H1 (cell line): ENCODE data around the gene PNISR. TPM values are rescaled to one million over a fixed set of nuclear protein-coding genes. Genes with fewer than 3 reads are reported as not detected.
A peak's percentile ranks its signal among the peaks of the same experiment; 100 is the strongest.

Experiments used
- CTCF ChIA-PET: fragments of 300-600 bp; sonication (Branson Sonifier 250); formaldehyde crosslinking; loops from one replicate; lab custom pipeline; 2021; ENCODE audit not compliant: partially characterized antibody; lab: Charles Lee
- POLR2A ChIA-PET: fragments of 300-600 bp; sonication (Branson Sonifier 250); formaldehyde crosslinking; loops from one replicate; lab custom pipeline; 2021; ENCODE audit warnings: inconsistent platforms; ENCODE audit not compliant: partially characterized antibody; lab: Charles Lee
- DNase-seq, 2 experiments: peaks; one replicate each; pipeline versions ENCODE4 v3.0.0 to v3.0.0-alpha.2; 2010 to 2022; ENCODE audit warnings: low spot score in 2 of 2, low read depth in 1 of 2, mixed read lengths in 1 of 2
- FAIRE-seq: peaks from 2 replicates; lab custom pipeline; 2011; peaks lifted over from hg19 to GRCh38; lab: Jason Lieb, UNC
- H2AFZ ChIP-seq: 2 replicates; pipeline ENCODE4 v1.8.1; 2012; ENCODE audit warnings: low read length, inconsistent platforms
- H2AK5ac ChIP-seq: 2 replicates; pipeline ENCODE4 v1.6.1; 2013; ENCODE audit warnings: low read depth, low read length
- H2BK120ac ChIP-seq: replicated peaks from 2 replicates; pipeline ENCODE3; 2013; ENCODE audit warnings: low read depth, low read length, inconsistent platforms
- H2BK12ac ChIP-seq: 2 replicates; pipeline ENCODE4 v1.6.1; 2013; ENCODE audit warnings: low read depth, low read length
- H2BK15ac ChIP-seq: 2 replicates; pipeline ENCODE4 v1.6.1; 2013; ENCODE audit warnings: low read length
- H2BK20ac ChIP-seq: 2 replicates; pipeline ENCODE4 v1.6.1; 2013; ENCODE audit warnings: low read length
- H2BK5ac ChIP-seq: 2 replicates; pipeline ENCODE4 v1.6.1; 2013; ENCODE audit warnings: low read depth, low read length
- H3K14ac ChIP-seq: 2 replicates; pipeline ENCODE4 v1.6.1; 2013; ENCODE audit warnings: inconsistent platforms; ENCODE audit not compliant: insufficient read length
- H3K18ac ChIP-seq: 2 replicates; pipeline ENCODE4 v1.6.1; 2013; ENCODE audit warnings: low read length; ENCODE audit errors: extremely low read depth
- H3K23ac ChIP-seq: 2 replicates; pipeline ENCODE4 v1.6.1; 2013; ENCODE audit warnings: inconsistent platforms; ENCODE audit not compliant: insufficient read length
- H3K23me2 ChIP-seq: 2 replicates; pipeline ENCODE4 v1.6.1; 2013; ENCODE audit warnings: low read depth, low read length
- H3K27ac ChIP-seq: 2 replicates; pipeline ENCODE4 v1.6.1; 2011; ENCODE audit warnings: low read depth, low read length, inconsistent platforms
- H3K27me3 ChIP-seq, 4 experiments: replicated peaks in 1 of 4; 1 replicate in 1 of 4; 2 replicates in 3 of 4; pipeline versions ENCODE4 v1.6.1 to v1.8.1; 2011 to 2013; ENCODE audit warnings: low read length in 3 of 4, mild to moderate bottlenecking in 3 of 4, inconsistent platforms in 2 of 4, mixed read lengths in 2 of 4, moderate library complexity in 1 of 4; ENCODE audit not compliant: control insufficient read depth in 3 of 4, insufficient read depth in 3 of 4; ENCODE audit errors: extremely low read depth in 1 of 4
- H3K36me3 ChIP-seq, 4 experiments: 2 replicates each; pipeline versions ENCODE4 v1.6.1 to v1.8.1; 2011 to 2013; ENCODE audit warnings: mild to moderate bottlenecking in 4 of 4, low read length in 3 of 4, moderate library complexity in 2 of 4, control low read depth in 1 of 4, inconsistent platforms in 1 of 4; ENCODE audit not compliant: insufficient read depth in 4 of 4, control insufficient read depth in 2 of 4
- H3K4ac ChIP-seq: replicated peaks from 2 replicates; pipeline ENCODE3; 2013; ENCODE audit warnings: low read length, low read depth, mixed read lengths, inconsistent platforms; ENCODE audit not compliant: insufficient read length
- H3K4me1 ChIP-seq, 4 experiments: replicated peaks in 1 of 4; 1 replicate in 1 of 4; 2 replicates in 3 of 4; pipeline versions ENCODE4 v1.6.1 to v1.8.1; 2011 to 2013; ENCODE audit warnings: low read length in 3 of 4, inconsistent platforms in 2 of 4, mixed read lengths in 1 of 4; ENCODE audit not compliant: insufficient read depth in 4 of 4, control insufficient read depth in 3 of 4
- H3K4me2 ChIP-seq, 2 experiments: 2 replicates each; pipeline versions ENCODE4 v1.6.1 to v1.8.1; 2011 to 2013; ENCODE audit warnings: low read depth in 2 of 2, low read length in 2 of 2, control low read depth in 1 of 2, inconsistent platforms in 1 of 2, mild to moderate bottlenecking in 1 of 2; ENCODE audit not compliant: insufficient read depth in 1 of 2
- H3K4me3 ChIP-seq, 4 experiments: fragments of 200-600, 300-600 bp in 1 of 4; sonication (generic), shearing (Covaris generic), sonication (Bioruptor Twin) in 1 of 4; 2 replicates each; pipeline versions ENCODE4 v1.5.1 to v1.8.1; 2011 to 2016; ENCODE audit warnings: low read length in 4 of 4, low read depth in 3 of 4, control low read depth in 2 of 4, inconsistent platforms in 2 of 4, mild to moderate bottlenecking in 2 of 4, mixed read lengths in 1 of 4, moderate library complexity in 1 of 4; ENCODE audit not compliant: insufficient read depth in 2 of 4; ENCODE audit errors: extremely low read depth in 1 of 4
- H3K56ac ChIP-seq: replicated peaks from 2 replicates; pipeline ENCODE3; 2013; ENCODE audit warnings: low read depth, mild to moderate bottlenecking, mixed read lengths, low read length, inconsistent platforms; ENCODE audit not compliant: insufficient read length
- H3K79me1 ChIP-seq: 2 replicates; pipeline ENCODE4 v1.6.1; 2013; ENCODE audit warnings: low read depth, low read length, control low read depth
- H3K79me2 ChIP-seq, 2 experiments: 2 replicates each; pipeline versions ENCODE4 v1.6.1 to v1.8.1; 2012 to 2013; ENCODE audit warnings: low read length in 2 of 2, mild to moderate bottlenecking in 2 of 2, inconsistent platforms in 1 of 2; ENCODE audit not compliant: insufficient read depth in 2 of 2, control insufficient read depth in 1 of 2
- H3K9ac ChIP-seq, 4 experiments: replicated peaks in 1 of 4; 1 replicate in 1 of 4; 2 replicates in 3 of 4; pipeline versions ENCODE4 v1.6.1 to v1.8.1; 2011 to 2013; ENCODE audit warnings: low read depth in 3 of 4, low read length in 3 of 4, control low read depth in 2 of 4, mild to moderate bottlenecking in 2 of 4, moderate library complexity in 2 of 4, inconsistent platforms in 1 of 4; ENCODE audit errors: extremely low read depth in 1 of 4
- H3K9me3 ChIP-seq, 2 experiments: 2 replicates each; pipeline versions ENCODE4 v1.6.1 to v1.8.1; 2012 to 2013; ENCODE audit warnings: mild to moderate bottlenecking in 2 of 2, moderate library complexity in 2 of 2, control low read depth in 1 of 2, inconsistent platforms in 1 of 2, low read depth in 1 of 2, low read length in 1 of 2, mixed read lengths in 1 of 2; ENCODE audit not compliant: insufficient read depth in 2 of 2
- H4K20me1 ChIP-seq, 2 experiments: replicated peaks in 1 of 2; 2 replicates each; pipeline versions ENCODE3 to v1.8.1; 2011 to 2013; ENCODE audit warnings: inconsistent platforms in 2 of 2, low read length in 2 of 2, mild to moderate bottlenecking in 1 of 2; ENCODE audit not compliant: insufficient read depth in 2 of 2, control insufficient read depth in 1 of 2
- H4K5ac ChIP-seq: 2 replicates; pipeline ENCODE4 v1.6.1; 2013; ENCODE audit warnings: low read length, low read depth, mixed read lengths, inconsistent platforms; ENCODE audit not compliant: insufficient read length
- H4K8ac ChIP-seq: 2 replicates; pipeline ENCODE4 v1.8.0; 2013; ENCODE audit warnings: mild to moderate bottlenecking, moderate library complexity, low read length, inconsistent platforms; ENCODE audit not compliant: insufficient read depth; ENCODE audit errors: extremely low read depth
- H4K91ac ChIP-seq: replicated peaks from 2 replicates; pipeline ENCODE3; 2013; ENCODE audit warnings: low read length, mixed read lengths, inconsistent platforms; ENCODE audit not compliant: insufficient read length
- CEBPB ChIP-seq: IDR thresholded peaks from 2 replicates; pipeline ENCODE4 v1.6.1; 2012; ENCODE audit warnings: low read depth, low read length
- CTBP2 ChIP-seq: IDR thresholded peaks from 2 replicates; pipeline ENCODE4 v1.7.0; 2011; ENCODE audit warnings: borderline replicate concordance, mild to moderate bottlenecking, moderate library complexity, mixed read lengths, low read length; ENCODE audit not compliant: insufficient read depth, insufficient read length
- FOSL1 ChIP-seq: IDR thresholded peaks from 2 replicates; pipeline ENCODE4 v1.6.1; 2011; ENCODE audit warnings: mild to moderate bottlenecking, low read depth, low read length, moderate library complexity; ENCODE audit not compliant: insufficient read depth
- GTF2F1 ChIP-seq: IDR thresholded peaks from 2 replicates; pipeline ENCODE4 v1.6.1; 2012; ENCODE audit warnings: low read depth, low read length, improper control_type of control experiment, borderline replicate concordance
- KDM4A ChIP-seq: IDR thresholded peaks from one replicate; pipeline ENCODE4 v1.7.1; 2012; ENCODE audit warnings: low read depth, mild to moderate bottlenecking, moderate library complexity, low read length, inconsistent platforms; ENCODE audit not compliant: severe bottlenecking
- POU5F1 ChIP-seq: IDR thresholded peaks from 2 replicates; pipeline ENCODE4 v1.6.1; 2011; ENCODE audit warnings: low read depth, mild to moderate bottlenecking, low read length, moderate library complexity
- RNF2 ChIP-seq: fragments of 200-900, 300-1000 bp; sonication (generic); IDR thresholded peaks from 2 replicates; pipeline ENCODE4 v1.7.1; 2016; ENCODE audit warnings: borderline replicate concordance, low read depth, mild to moderate bottlenecking, antibody characterized with exemption, low read length; ENCODE audit not compliant: poor library complexity, severe bottlenecking; ENCODE audit errors: missing control alignments
- WGBS, 2 experiments: shearing (Covaris generic) in 1 of 2; methylation state at CpG; one replicate each; pipeline versions ENCODE4 v1.1.6 to v1.1.7; 2013 to 2015; ENCODE audit warnings: low lambda C conversion rate in 2 of 2, mixed read lengths in 2 of 2, inconsistent platforms in 1 of 2, low coverage in 1 of 2, missing lambda C conversion rate in 1 of 2; ENCODE audit not compliant: insufficient replicate concordance in 2 of 2, insufficient coverage in 1 of 2, insufficient read length in 1 of 2; ENCODE audit errors: extremely low coverage in 1 of 2, missing lambda C conversion rate in 1 of 2; 5-methylcytosine and 5-hydroxymethylcytosine counted together
- polyA plus RNA-seq, 7 experiments: library from polyadenylated mRNA; depleted of rRNA in 3 of 7; stranded (reverse) in 5 of 7; unstranded in 2 of 7; fragments of >200 nt in 5 of 7; fragments of 200-250 nt in 2 of 7; gene quantifications; 1 replicate in 5 of 7; 2 replicates in 1 of 7; 4 replicates in 1 of 7; pipeline versions ENCODE4 v1.2.1 to v1.2.3, GENCODE V29; 2011 to 2013; ENCODE audit warnings: missing spikeins in 2 of 7, mixed read lengths in 2 of 7
- total RNA-seq: library from RNA; stranded (reverse); fragmentation: NEBNext Ultra II Directional; extraction: Animal tissue kit (Norgen Biotek cat#: 25700); gene quantifications from 2 replicates; pipeline ENCODE4 v1.2.1, GENCODE V29; 2021
- TF ChIP-seq, protein P1 (sequence below), 3 experiments: IDR thresholded peaks; 1 replicate in 2 of 3; 2 replicates in 1 of 3; pipeline versions ENCODE4 v1.5.1 to v1.6.1; 2011; ENCODE audit warnings: low read length in 3 of 3, mild to moderate bottlenecking in 3 of 3, inconsistent platforms in 2 of 3, low read depth in 1 of 3, moderate library complexity in 1 of 3; ENCODE audit not compliant: insufficient read depth in 1 of 3; ENCODE audit errors: control extremely low read depth in 1 of 3

The PNISR gene
- total and polyA plus RNA-seq, 2 of the 8 experiments (the other 6 are each of a cell fraction or from before 2014, with no cell fraction given): 41.1 to 134 TPM

DNA sequence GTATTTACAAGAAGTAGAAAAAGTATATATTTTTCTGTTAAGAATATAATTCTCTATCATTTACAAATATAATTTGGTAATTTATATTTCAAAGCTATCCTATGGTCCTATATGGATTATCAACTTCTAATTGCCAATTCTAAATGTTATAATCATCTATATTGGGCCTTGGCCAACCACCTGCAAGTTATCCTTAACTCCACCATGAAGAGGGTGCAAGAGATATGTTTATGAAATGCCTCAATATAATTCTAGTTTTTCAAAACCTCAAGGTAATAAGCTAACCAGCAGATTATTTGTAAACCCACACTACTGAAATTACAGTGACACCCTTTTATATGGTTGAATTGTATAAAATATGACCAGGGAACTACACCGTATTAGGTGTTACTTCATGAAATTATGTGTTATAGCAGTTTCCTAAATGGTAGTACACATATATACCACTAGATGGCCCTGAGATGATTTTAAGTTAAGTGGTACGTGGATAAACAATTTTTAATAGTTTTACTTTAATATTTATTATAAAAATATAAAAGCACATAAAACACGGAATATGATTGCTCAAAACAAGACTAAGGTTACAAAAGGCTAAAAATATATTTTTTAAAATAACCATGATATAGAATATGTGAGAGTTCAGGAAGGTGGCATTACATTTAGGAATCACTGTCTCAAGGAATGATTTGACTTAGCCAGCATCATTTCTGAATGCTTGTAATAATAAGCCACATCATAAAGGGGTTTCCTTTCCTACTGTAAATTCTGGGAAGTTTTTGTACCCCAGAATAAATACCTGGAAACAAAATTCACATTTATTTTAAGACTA is 9.8 kb upstream of the PNISR start:
- no peak overlapping the region for H3K27ac ChIP-seq
- no peak overlapping the region for H3K18ac ChIP-seq
- no peak overlapping the region for H3K4me3 ChIP-seq
- H3K4me2 ChIP-seq: no peak overlapping the region
- H2BK120ac ChIP-seq: no peak overlapping the region
- H3K4me1 ChIP-seq: no peaks in the 10 kb centered on the region
- FAIRE-seq (no peak), DNase-seq (no peak)
- POLR2A ChIA-PET: interaction anchor here (3.1 kb wide), 1 partner anchor 10 kb away, joined by 15 read pairs; the partner anchor contains the start of gene PNISR
- no peak overlapping the region for H2BK12ac ChIP-seq
- 54% methylated on average over 3 of the region's 3 CpGs; no CpG with 5 or more reads in 1 of the 2 experiments for WGBS, 2 experiments
- no peak for TF ChIP-seq RNF2
- TF ChIP-seq POU5F1: no peak
- no peak for TF ChIP-seq CEBPB
- TF ChIP-seq, protein P1, sequence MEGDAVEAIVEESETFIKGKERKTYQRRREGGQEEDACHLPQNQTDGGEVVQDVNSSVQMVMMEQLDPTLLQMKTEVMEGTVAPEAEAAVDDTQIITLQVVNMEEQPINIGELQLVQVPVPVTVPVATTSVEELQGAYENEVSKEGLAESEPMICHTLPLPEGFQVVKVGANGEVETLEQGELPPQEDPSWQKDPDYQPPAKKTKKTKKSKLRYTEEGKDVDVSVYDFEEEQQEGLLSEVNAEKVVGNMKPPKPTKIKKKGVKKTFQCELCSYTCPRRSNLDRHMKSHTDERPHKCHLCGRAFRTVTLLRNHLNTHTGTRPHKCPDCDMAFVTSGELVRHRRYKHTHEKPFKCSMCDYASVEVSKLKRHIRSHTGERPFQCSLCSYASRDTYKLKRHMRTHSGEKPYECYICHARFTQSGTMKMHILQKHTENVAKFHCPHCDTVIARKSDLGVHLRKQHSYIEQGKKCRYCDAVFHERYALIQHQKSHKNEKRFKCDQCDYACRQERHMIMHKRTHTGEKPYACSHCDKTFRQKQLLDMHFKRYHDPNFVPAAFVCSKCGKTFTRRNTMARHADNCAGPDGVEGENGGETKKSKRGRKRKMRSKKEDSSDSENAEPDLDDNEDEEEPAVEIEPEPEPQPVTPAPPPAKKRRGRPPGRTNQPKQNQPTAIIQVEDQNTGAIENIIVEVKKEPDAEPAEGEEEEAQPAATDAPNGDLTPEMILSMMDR (IDR thresholded peaks at IDR 0.05; ENCODE audit: control extremely low read depth in 1 of 3, insufficient read depth in 1 of 3, low read depth in 1 of 3, low read length in 3 of 3): peak in 1 of 3 experiments; percentile 30; a peak in 1 of 4 replicates
- TF ChIP-seq GTF2F1: no peak
- no peak for TF ChIP-seq FOSL1
- TF ChIP-seq KDM4A: no peak
- TF ChIP-seq CTBP2: no peak
- TF ChIP-seq, all 59 proteins: peak for 1
- Histone ChIP-seq H4K20me1 (no peaks in the 10 kb centered on the region), H3K14ac (no peak overlapping the region), H3K27me3 (no peaks in the 10 kb centered on the region), H2BK20ac (no peak overlapping the region), H3K23me2 (no peaks in the 10 kb centered on the region), H4K91ac (no peak overlapping the region), H3K79me1 (no peaks in the 10 kb centered on the region), H2BK5ac (no peak overlapping the region), H3K79me2 (no peaks in the 10 kb centered on the region), H3K56ac (no peak overlapping the region), H3K4ac (no peak overlapping the region), H4K5ac (no peak overlapping the region), H3K9me3 (no peaks in the 10 kb centered on the region), H3K9ac (no peak overlapping the region), H3K23ac (no peak overlapping the region), H3K36me3 (peaks cover 0 to 14% (median 0%) of the 10 kb centered on the region in 4 experiments; a peak in 2 of 8 replicates), H4K8ac (no peak overlapping the region), H2AFZ (no peak overlapping the region), H2BK15ac (no peak overlapping the region), H2AK5ac (no peak overlapping the region)
- CTCF ChIA-PET: interaction anchor here (0.8 to 2.8 kb wide), 18 partner anchors 9 to 313 kb away, joined by 3 to 13 read pairs (median 4); partner anchors contain the start of genes CCNC and COQ3
